ENCODE results near the gene FOXC2. TPM values are rescaled to one million over a fixed set of nuclear protein-coding genes. Genes with fewer than 3 reads are reported as not detected.

FOXC2 gene
- total RNA-seq, 1 donor from 2014 or later, result 57.2 TPM

DNA sequence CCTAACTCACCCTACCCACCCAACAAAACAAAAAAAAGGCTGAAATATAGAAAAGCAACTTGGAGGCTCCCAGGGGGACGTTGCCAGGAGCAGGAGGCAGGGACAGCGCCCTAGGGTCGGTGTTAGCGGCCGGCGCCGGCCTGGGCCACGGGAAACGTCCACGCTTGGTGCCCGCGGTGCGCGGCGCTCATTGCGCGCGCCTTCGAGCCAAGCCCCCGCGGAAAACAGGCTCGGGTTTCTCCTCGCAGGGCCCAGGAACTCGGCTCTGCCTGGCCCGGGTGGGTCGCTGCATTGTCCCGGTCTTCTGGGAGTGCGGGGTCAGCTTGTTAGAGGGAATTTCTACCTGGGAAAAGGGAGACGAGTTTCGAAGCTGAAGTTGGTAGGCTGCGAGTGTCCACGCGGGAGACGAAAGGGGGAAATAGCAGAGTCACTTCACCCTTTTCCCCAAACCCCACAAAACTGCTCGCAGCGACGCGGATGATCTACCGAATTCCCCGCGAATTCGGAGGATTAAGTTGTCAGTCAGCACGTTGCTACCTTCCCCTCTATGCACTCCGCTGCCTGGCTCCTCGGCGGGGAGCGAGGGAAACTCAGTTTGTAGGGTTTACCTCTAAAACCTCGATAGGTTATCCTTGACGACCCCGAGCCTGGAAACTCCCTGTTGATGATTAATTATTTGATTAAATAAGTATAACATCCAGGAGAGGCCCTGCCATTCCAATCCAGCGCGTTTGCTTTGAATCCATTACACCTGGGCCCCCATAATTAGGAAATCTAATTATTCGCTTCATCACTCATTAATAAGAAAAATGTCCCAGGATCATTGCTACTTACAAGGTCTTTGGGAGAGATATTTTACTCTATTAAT, 751 bp upstream of the FOXC2 start:
- intact Hi-C loops (cut with DNase I), result loop anchor here (1.0 to 2.0 kb wide), 5 partner anchors 13 to 635 kb away; partner anchors contain the start of gene FOXL1
- Histone ChIP-seq H3K4me1 (no peaks in the 10 kb centered on the region), H3K9me3 (no peaks in the 10 kb centered on the region), H3K27ac (peak overlapping the region; percentile 91 to 98), H3K27me3 (no peaks in the 10 kb centered on the region), H3K4me3 (peak overlapping the region; percentile 76 to 79), H3K36me3 (peaks cover 0 to under 1% of the 10 kb centered on the region in 2 donors)
- TF ChIP-seq, protein P1, sequence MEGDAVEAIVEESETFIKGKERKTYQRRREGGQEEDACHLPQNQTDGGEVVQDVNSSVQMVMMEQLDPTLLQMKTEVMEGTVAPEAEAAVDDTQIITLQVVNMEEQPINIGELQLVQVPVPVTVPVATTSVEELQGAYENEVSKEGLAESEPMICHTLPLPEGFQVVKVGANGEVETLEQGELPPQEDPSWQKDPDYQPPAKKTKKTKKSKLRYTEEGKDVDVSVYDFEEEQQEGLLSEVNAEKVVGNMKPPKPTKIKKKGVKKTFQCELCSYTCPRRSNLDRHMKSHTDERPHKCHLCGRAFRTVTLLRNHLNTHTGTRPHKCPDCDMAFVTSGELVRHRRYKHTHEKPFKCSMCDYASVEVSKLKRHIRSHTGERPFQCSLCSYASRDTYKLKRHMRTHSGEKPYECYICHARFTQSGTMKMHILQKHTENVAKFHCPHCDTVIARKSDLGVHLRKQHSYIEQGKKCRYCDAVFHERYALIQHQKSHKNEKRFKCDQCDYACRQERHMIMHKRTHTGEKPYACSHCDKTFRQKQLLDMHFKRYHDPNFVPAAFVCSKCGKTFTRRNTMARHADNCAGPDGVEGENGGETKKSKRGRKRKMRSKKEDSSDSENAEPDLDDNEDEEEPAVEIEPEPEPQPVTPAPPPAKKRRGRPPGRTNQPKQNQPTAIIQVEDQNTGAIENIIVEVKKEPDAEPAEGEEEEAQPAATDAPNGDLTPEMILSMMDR (IDR thresholded peaks at IDR 0.05), result no peak
- peak in 1 of 2 donors; percentile 65 for DNase-seq (ENCODE audit: low spot score in 2 of 2)

DNA sequence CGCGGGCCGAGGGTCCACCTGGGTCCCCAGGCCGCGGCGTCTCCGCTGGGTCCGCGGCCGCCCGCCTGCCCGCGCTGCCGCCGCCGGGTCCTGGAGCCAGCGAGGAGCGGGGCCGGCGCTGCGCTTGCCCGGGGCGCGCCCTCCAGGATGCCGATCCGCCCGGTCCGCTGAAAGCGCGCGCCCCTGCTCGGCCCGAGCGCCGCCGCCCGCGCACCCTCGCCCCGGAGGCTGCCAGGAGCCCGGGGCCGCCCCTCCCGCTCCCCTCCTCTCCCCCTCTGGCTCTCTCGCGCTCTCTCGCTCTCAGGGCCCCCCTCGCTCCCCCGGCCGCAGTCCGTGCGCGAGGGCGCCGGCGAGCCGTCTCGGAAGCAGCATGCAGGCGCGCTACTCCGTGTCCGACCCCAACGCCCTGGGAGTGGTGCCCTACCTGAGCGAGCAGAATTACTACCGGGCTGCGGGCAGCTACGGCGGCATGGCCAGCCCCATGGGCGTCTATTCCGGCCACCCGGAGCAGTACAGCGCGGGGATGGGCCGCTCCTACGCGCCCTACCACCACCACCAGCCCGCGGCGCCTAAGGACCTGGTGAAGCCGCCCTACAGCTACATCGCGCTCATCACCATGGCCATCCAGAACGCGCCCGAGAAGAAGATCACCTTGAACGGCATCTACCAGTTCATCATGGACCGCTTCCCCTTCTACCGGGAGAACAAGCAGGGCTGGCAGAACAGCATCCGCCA, 504 bp downstream of the FOXC2 start:
- Histone ChIP-seq H3K4me3 (peak overlapping the region; percentile 76 to 79), H3K4me1 (peaks cover 0 to 7% of the 10 kb centered on the region in 2 donors), H3K27me3 (no peaks in the 10 kb centered on the region), H3K27ac (peak overlapping the region; percentile 91 to 98), H3K9me3 (no peaks in the 10 kb centered on the region), H3K36me3 (peaks cover 0 to 12% of the 10 kb centered on the region in 2 donors)
- TF ChIP-seq, protein P1 (IDR thresholded peaks at IDR 0.05), result no peak
- peak in 1 of 2 donors; percentile 74 for DNase-seq (ENCODE audit: low spot score in 2 of 2)
- intact Hi-C loops (cut with DNase I), result no loop called here

DNA sequence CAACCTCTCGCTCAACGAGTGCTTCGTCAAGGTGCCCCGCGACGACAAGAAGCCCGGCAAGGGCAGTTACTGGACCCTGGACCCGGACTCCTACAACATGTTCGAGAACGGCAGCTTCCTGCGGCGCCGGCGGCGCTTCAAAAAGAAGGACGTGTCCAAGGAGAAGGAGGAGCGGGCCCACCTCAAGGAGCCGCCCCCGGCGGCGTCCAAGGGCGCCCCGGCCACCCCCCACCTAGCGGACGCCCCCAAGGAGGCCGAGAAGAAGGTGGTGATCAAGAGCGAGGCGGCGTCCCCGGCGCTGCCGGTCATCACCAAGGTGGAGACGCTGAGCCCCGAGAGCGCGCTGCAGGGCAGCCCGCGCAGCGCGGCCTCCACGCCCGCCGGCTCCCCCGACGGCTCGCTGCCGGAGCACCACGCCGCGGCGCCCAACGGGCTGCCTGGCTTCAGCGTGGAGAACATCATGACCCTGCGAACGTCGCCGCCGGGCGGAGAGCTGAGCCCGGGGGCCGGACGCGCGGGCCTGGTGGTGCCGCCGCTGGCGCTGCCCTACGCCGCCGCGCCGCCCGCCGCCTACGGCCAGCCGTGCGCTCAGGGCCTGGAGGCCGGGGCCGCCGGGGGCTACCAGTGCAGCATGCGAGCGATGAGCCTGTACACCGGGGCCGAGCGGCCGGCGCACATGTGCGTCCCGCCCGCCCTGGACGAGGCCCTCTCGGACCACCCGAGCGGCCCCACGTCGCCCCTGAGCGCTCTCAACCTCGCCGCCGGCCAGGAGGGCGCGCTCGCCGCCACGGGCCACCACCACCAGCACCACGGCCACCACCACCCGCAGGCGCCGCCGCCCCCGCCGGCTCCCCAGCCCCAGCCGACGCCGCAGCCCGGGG, 1.3 kb downstream of the FOXC2 start:
- Histone ChIP-seq H3K36me3 (peaks cover 0 to 12% of the 10 kb centered on the region in 2 donors), H3K9me3 (no peaks in the 10 kb centered on the region), H3K4me3 (peak overlapping the region; percentile 76 to 79), H3K4me1 (peaks cover 0 to 12% of the 10 kb centered on the region in 2 donors), H3K27me3 (no peaks in the 10 kb centered on the region), H3K27ac (peak overlapping the region; percentile 91 to 98)
- peak in 1 of 2 donors; percentile 64 for DNase-seq (ENCODE audit: low spot score in 2 of 2)
- intact Hi-C loops (cut with DNase I), result no loop called here
- TF ChIP-seq, protein P1 (IDR thresholded peaks at IDR 0.05), result no peak

DNA sequence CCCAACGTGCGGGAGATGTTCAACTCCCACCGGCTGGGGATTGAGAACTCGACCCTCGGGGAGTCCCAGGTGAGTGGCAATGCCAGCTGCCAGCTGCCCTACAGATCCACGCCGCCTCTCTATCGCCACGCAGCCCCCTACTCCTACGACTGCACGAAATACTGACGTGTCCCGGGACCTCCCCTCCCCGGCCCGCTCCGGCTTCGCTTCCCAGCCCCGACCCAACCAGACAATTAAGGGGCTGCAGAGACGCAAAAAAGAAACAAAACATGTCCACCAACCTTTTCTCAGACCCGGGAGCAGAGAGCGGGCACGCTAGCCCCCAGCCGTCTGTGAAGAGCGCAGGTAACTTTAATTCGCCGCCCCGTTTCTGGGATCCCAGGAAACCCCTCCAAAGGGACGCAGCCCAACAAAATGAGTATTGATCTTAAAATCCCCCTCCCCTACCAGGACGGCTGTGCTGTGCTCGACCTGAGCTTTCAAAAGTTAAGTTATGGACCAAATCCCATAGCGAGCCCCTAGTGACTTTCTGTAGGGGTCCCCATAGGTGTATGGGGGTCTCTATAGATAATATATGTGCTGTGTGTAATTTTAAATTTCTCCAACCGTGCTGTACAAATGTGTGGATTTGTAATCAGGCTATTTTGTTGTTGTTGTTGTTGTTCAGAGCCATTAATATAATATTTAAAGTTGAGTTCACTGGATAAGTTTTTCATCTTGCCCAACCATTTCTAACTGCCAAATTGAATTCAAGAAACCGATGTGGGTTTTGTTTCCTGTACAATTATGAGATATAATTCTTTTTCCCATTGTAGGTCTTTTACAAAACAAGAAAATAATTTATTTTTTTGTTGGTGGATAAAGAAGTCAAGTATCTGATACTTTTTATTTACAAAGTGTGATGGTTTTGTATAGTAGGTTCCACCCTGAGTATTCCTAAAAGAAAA, 2.3 kb downstream of the FOXC2 start:
- Histone ChIP-seq H3K27me3 (no peaks in the 10 kb centered on the region), H3K36me3 (peaks cover 0 to 12% of the 10 kb centered on the region in 2 donors), H3K9me3 (no peaks in the 10 kb centered on the region), H3K4me1 (peaks cover 0 to 22% of the 10 kb centered on the region in 2 donors), H3K4me3 (peak overlapping the region; percentile 76 to 79), H3K27ac (peak overlapping the region; percentile 91 to 98)
- TF ChIP-seq, protein P1 (IDR thresholded peaks at IDR 0.05), result no peak
- intact Hi-C loops (cut with DNase I), result no loop called here
- no peak for DNase-seq (ENCODE audit: low spot score in 2 of 2)

Measured in ascending aorta (tissue), 2 donors.